Karpas-422 (cell line): ENCODE measurements around the gene NKPD1. TPM values are rescaled to one million over a fixed set of nuclear protein-coding genes. Genes with fewer than 3 reads are reported as not detected.
A peak's percentile ranks its signal among the peaks of the same experiment; 100 is the strongest.

Source experiments
- DNase-seq: peaks from one replicate; pipeline ENCODE4 v3.0.0-alpha.2; 2015
- H2AFZ ChIP-seq: fragments of 200-600 bp; sonication (generic); 2 replicates; pipeline ENCODE4 v1.6.1; 2014; ENCODE audit warnings: antibody characterized with exemption, low read length, mixed read lengths
- H3K27ac ChIP-seq: fragments of 200-600 bp; sonication (generic); 2 replicates; pipeline ENCODE4 v1.5.1; 2014; ENCODE audit warnings: mild to moderate bottlenecking, low read length, moderate library complexity
- H3K27me3 ChIP-seq: fragments of 200-600 bp; sonication (generic); 2 replicates; pipeline ENCODE4 v1.6.1; 2014; ENCODE audit warnings: low read length, mixed read lengths
- H3K36me3 ChIP-seq: fragments of 200-600 bp; sonication (generic); 2 replicates; pipeline ENCODE4 v1.6.1; 2014; ENCODE audit warnings: low read length, mixed read lengths; ENCODE audit not compliant: insufficient read depth
- H3K4me1 ChIP-seq: fragments of 200-600 bp; sonication (generic); 2 replicates; pipeline ENCODE4 v1.6.1; 2014; ENCODE audit warnings: mild to moderate bottlenecking, low read length, mixed read lengths
- H3K4me2 ChIP-seq: fragments of 200-600 bp; sonication (generic); 2 replicates; pipeline ENCODE4 v1.6.1; 2014; ENCODE audit warnings: low read length, low read depth, mild to moderate bottlenecking; ENCODE audit not compliant: poor library complexity, severe bottlenecking
- H3K4me3 ChIP-seq: fragments of 200-600 bp; sonication (generic); 2 replicates; pipeline ENCODE4 v1.5.1; 2014; ENCODE audit warnings: mild to moderate bottlenecking, antibody characterized with exemption, low read length, mixed read lengths
- H3K79me2 ChIP-seq: fragments of 200-600 bp; sonication (generic); 2 replicates; pipeline ENCODE4 v1.6.1; 2014; ENCODE audit warnings: mild to moderate bottlenecking, low read length, mixed read lengths
- H3K9ac ChIP-seq: fragments of 200-600 bp; sonication (generic); 2 replicates; pipeline ENCODE4 v1.6.0; 2014; ENCODE audit warnings: low read length
- H3K9me2 ChIP-seq: fragments of 200-600 bp; sonication (generic), shearing (Covaris generic); replicated peaks from 2 replicates; pipeline ENCODE4 v1.6.0; 2014; ENCODE audit warnings: mild to moderate bottlenecking, low read length, moderate library complexity; ENCODE audit not compliant: insufficient read depth
- H3K9me3 ChIP-seq: fragments of 300-700, 200-600 bp; sonication (generic); 2 replicates; pipeline ENCODE4 v1.6.1; 2014; ENCODE audit warnings: low read length, mixed read lengths
- H4K20me1 ChIP-seq: fragments of 200-600 bp; sonication (generic); 2 replicates; pipeline ENCODE4 v1.6.1; 2014; ENCODE audit warnings: mild to moderate bottlenecking, antibody characterized with exemption, low read length, low read depth; ENCODE audit not compliant: insufficient read depth
- total RNA-seq: library from RNA; depleted of rRNA; stranded (reverse); fragments of >200 nt; shearing (Covaris generic); gene quantifications from 2 replicates; pipeline ENCODE4 v1.2.3, GENCODE V29; 2014; ENCODE audit warnings: low replicate concordance

Gene NKPD1
- total RNA-seq, 1 experiment from 2014 or later: not detected

DNA sequence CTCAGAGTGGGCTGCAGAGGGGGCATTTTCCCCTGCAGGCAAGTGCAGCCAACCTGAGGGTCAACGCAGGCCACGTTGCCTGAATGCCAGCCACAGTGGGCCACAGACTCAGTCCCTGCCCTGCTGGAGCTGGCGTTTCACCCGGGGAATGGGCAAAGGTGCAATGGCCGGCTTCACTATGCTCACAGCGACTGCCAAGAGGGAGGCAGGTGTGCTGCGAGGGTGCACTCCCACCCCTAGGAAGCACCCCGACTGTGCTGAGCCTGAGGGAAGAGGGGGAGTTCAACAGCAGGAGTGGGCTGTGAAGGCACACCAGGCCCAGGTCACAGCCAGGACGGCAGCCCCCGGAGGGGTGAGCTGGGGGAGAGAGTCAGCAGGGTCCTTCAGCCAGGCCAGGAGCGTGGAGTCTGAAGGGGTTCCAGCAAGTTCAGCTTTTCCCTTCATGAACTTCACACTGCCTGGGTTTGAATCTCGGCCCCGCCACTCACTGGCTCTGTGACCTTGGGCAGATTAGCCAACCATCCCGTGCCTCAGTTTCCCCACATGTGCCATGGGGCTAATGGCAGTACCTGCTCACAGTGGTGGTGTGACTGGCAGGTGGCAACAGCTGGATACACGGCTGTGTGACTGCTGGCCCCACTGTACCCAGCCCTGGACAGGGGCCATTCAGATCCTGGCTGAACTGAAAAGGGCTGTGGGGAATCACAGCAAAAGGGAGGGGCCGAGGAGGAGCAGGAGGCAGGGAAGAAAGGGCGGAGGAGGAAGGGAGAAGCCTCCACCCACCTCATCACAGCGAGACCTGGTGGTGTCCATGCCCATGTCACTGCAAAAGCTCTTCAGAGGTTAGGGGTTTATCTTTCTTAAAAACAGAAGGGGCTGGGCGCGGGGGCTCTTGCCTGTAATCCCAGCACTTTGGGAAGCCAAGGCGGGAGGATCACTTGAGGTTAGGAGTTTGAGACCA is 9.6 kb upstream of the NKPD1 start:
- Histone ChIP-seq H3K9me3 (no peaks in the 10 kb centered on the region), H3K79me2 (no peaks in the 10 kb centered on the region), H3K4me1 (no peaks in the 10 kb centered on the region), H3K9me2 (no peaks in the 10 kb centered on the region), H3K27ac (no peak overlapping the region), H3K9ac (no peak overlapping the region), H3K27me3 (no peaks in the 10 kb centered on the region), H3K4me3 (no peak overlapping the region), H3K36me3 (no peaks in the 10 kb centered on the region), H2AFZ (no peak overlapping the region), H4K20me1 (peaks cover 18% of the 10 kb centered on the region; the same call in 1 of the 2 replicates), H3K4me2 (no peak overlapping the region)
- DNase-seq: no peak

- no peak overlapping the region for H2AFZ ChIP-seq
- DNase-seq: no peak
- H3K9me3 ChIP-seq: no peaks in the 10 kb centered on the region
- no peaks in the 10 kb centered on the region for H3K79me2 ChIP-seq
- peaks cover 22% of the 10 kb centered on the region; the same call in 1 of the 2 replicates for H4K20me1 ChIP-seq
- no peak overlapping the region for H3K27ac ChIP-seq
- H3K9me2 ChIP-seq: no peaks in the 10 kb centered on the region
- H3K4me1 ChIP-seq: peaks cover under 1% of the 10 kb centered on the region; the same call in 1 of the 2 replicates
- no peaks in the 10 kb centered on the region for H3K36me3 ChIP-seq
- no peaks in the 10 kb centered on the region for H3K27me3 ChIP-seq
- no peak overlapping the region for H3K4me3 ChIP-seq
- no peak overlapping the region for H3K4me2 ChIP-seq
- H3K9ac ChIP-seq: no peak overlapping the region
Measured at GRCh38 chr19:45169602-45170001, 8.8 kb upstream of the NKPD1 start.

DNA sequence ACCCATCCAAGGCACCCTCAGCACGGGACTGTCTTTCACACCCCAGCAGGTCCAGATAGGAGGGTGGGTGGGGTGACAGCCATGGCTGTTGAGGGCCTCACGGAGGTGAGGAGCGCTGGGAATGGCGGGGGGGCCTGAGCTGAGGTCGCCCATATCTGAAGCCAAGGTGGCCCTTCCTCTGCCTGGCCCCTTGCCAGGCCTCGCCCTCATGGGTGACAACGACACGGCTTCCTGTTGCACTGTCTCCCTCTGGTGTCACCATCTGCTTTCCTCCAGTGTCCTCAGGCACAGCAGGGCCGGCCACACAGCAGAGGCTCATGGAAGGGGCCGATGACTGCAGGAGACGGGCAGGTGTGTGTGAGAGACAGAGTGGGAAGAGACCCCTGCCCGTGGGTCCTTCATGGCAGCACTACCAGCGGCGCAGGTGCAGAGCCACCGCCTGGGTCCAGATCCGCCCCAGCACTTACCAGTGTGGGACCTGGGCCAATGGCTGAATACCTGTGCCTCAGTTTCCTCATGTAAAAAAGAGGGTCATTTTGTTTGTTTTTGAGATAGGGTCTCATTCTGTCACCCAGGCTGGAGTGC is 8.1 kb upstream of the NKPD1 start:
- H4K20me1 ChIP-seq: peaks cover 22% of the 10 kb centered on the region; the same call in 1 of the 2 replicates
- H3K9ac ChIP-seq: no peak overlapping the region
- no peaks in the 10 kb centered on the region for H3K27me3 ChIP-seq
- no peaks in the 10 kb centered on the region for H3K9me3 ChIP-seq
- no peaks in the 10 kb centered on the region for H3K36me3 ChIP-seq
- H3K4me3 ChIP-seq: no peak overlapping the region
- no peak overlapping the region for H3K27ac ChIP-seq
- H3K4me1 ChIP-seq: peaks cover 7% of the 10 kb centered on the region
- H3K79me2 ChIP-seq: no peaks in the 10 kb centered on the region
- H3K9me2 ChIP-seq: no peaks in the 10 kb centered on the region
- no peak overlapping the region for H3K4me2 ChIP-seq
- no peak for DNase-seq
- H2AFZ ChIP-seq: no peak overlapping the region

- Histone ChIP-seq H3K4me1 (peaks cover 7% of the 10 kb centered on the region), H3K9me3 (no peaks in the 10 kb centered on the region), H4K20me1 (peaks cover 19% of the 10 kb centered on the region; the same call in 1 of the 2 replicates), H3K79me2 (no peaks in the 10 kb centered on the region), H3K27me3 (no peaks in the 10 kb centered on the region), H2AFZ (no peak overlapping the region), H3K4me3 (no peak overlapping the region), H3K9ac (no peak overlapping the region), H3K27ac (no peak overlapping the region), H3K4me2 (no peak overlapping the region), H3K36me3 (no peaks in the 10 kb centered on the region), H3K9me2 (no peaks in the 10 kb centered on the region)
- no peak for DNase-seq
Measured at GRCh38 chr19:45166723-45167252, 6.0 kb upstream of the NKPD1 start.

- DNase-seq: peak; percentile 50
- H2AFZ ChIP-seq: no peak overlapping the region
- H4K20me1 ChIP-seq: peaks cover 8% of the 10 kb centered on the region; the same call in 1 of the 2 replicates
- H3K9me3 ChIP-seq: no peaks in the 10 kb centered on the region
- no peaks in the 10 kb centered on the region for H3K9me2 ChIP-seq
- H3K9ac ChIP-seq: peak overlapping the region; percentile 11; the same call in 1 of the 2 replicates
- no peaks in the 10 kb centered on the region for H3K36me3 ChIP-seq
- H3K4me1 ChIP-seq: peaks cover 7% of the 10 kb centered on the region
- no peak overlapping the region for H3K4me2 ChIP-seq
- no peaks in the 10 kb centered on the region for H3K27me3 ChIP-seq
- H3K4me3 ChIP-seq: no peak overlapping the region
- no peak overlapping the region for H3K27ac ChIP-seq
- no peaks in the 10 kb centered on the region for H3K79me2 ChIP-seq
Measured at GRCh38 chr19:45164577-45165335, 4.0 kb upstream of the NKPD1 start.

- Histone ChIP-seq H4K20me1 (peaks cover 10% of the 10 kb centered on the region; the same call in 1 of the 2 replicates), H3K4me3 (no peak overlapping the region), H3K4me2 (no peak overlapping the region), H3K9me3 (no peaks in the 10 kb centered on the region), H3K27me3 (no peaks in the 10 kb centered on the region), H3K4me1 (peaks cover 7% of the 10 kb centered on the region), H3K79me2 (no peaks in the 10 kb centered on the region), H2AFZ (no peak overlapping the region), H3K36me3 (no peaks in the 10 kb centered on the region), H3K9ac (peak overlapping the region; percentile 11; the same call in 1 of the 2 replicates), H3K9me2 (no peaks in the 10 kb centered on the region), H3K27ac (no peak overlapping the region)
- no peak for DNase-seq
Measured at GRCh38 chr19:45163751-45164460, 3.1 kb upstream of the NKPD1 start.

DNA sequence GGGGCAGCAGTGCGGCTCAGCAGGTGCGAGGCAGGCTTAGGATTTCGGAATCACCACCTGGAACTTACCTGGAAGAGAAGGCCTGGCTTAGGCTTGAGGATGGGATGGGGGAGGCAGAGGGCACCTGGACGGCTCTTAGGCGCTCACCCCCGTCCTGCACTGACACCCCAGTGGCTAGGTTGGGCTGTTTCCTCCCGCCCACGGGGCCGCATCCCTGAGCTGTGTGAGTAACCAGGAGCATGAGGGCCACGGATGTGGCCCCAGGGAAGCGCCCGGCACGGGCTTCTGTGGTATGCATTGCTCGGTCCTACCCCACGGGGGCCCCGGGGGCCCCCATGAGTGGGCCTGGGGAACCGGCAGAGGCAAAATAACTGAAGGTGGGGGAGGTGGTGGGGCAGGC is 2.4 kb upstream of the NKPD1 start:
- DNase-seq: no peak
- Histone ChIP-seq H3K27ac (no peak overlapping the region), H4K20me1 (peaks cover 12% of the 10 kb centered on the region; the same call in 1 of the 2 replicates), H3K27me3 (no peaks in the 10 kb centered on the region), H3K9ac (no peak overlapping the region), H3K4me1 (peaks cover 7% of the 10 kb centered on the region), H3K9me3 (no peaks in the 10 kb centered on the region), H3K4me3 (no peak overlapping the region), H3K4me2 (no peak overlapping the region), H3K36me3 (no peaks in the 10 kb centered on the region), H3K79me2 (no peaks in the 10 kb centered on the region), H2AFZ (no peak overlapping the region), H3K9me2 (no peaks in the 10 kb centered on the region)
